Neural cell (in vitro differentiated cells): Measurements from ENCODE around the gene EBF3.

Experiments
- CTCF ChIP-seq: fragments of 450-650 bp; IDR thresholded peaks from 2 replicates; pipeline ENCODE4 v1.5.1; 2014; ENCODE audit warnings: antibody characterized with exemption, mild to moderate bottlenecking, moderate library complexity; ENCODE audit not compliant: poor library complexity, severe bottlenecking
- EP300 ChIP-seq: fragments of 450-650 bp; conservative IDR thresholded peaks from 2 replicates; pipeline ENCODE4 v1.6.1; 2014; ENCODE audit warnings: antibody characterized with exemption, mild to moderate bottlenecking, moderate library complexity; ENCODE audit not compliant: poor library complexity, severe bottlenecking
- EZH2 ChIP-seq: fragments of 200-600, 300-800 bp; shearing (Covaris generic), sonication (generic); IDR thresholded peaks from 2 replicates; pipeline ENCODE4 v1.6.1; 2014; ENCODE audit warnings: antibody characterized with exemption, low read length, borderline replicate concordance, mild to moderate bottlenecking; ENCODE audit not compliant: insufficient read depth, poor library complexity, severe bottlenecking
- MXI1 ChIP-seq: fragments of 450-650 bp; conservative IDR thresholded peaks from 2 replicates; pipeline ENCODE4 v1.6.1; 2014; ENCODE audit warnings: antibody characterized with exemption, mild to moderate bottlenecking; ENCODE audit not compliant: poor library complexity, severe bottlenecking
- POLR2AphosphoS5 ChIP-seq: IDR thresholded peaks from 2 replicates; pipeline ENCODE4 v1.6.1; 2012
- RAD21 ChIP-seq: fragments of 450-650 bp; conservative IDR thresholded peaks from 2 replicates; pipeline ENCODE4 v1.6.1; 2014; ENCODE audit warnings: antibody characterized with exemption, mild to moderate bottlenecking, moderate library complexity
- REST ChIP-seq: IDR thresholded peaks from 2 replicates; pipeline ENCODE4 v1.6.1; 2012; ENCODE audit warnings: borderline replicate concordance
- SMC3 ChIP-seq: fragments of 450-650 bp; conservative IDR thresholded peaks from 2 replicates; pipeline ENCODE4 v1.6.1; 2014; ENCODE audit warnings: antibody characterized with exemption, mild to moderate bottlenecking, moderate library complexity; ENCODE audit not compliant: poor library complexity
- TAF1 ChIP-seq: IDR thresholded peaks from 2 replicates; pipeline ENCODE4 v1.6.1; 2012; ENCODE audit warnings: low read depth

- TF ChIP-seq EP300 = no peak
- TF ChIP-seq CTCF = no peak
- no peak for TF ChIP-seq EZH2
- no peak for TF ChIP-seq POLR2AphosphoS5
- no peak for TF ChIP-seq MXI1
- TF ChIP-seq REST = no peak
- no peak for TF ChIP-seq RAD21
- TF ChIP-seq TAF1 = no peak
- TF ChIP-seq SMC3 = no peak
These were observed 8.3 kb downstream of the EBF3 start for GRCh38 chr10:129955601-129956285.
